Heart left ventricle (tissue), 16 donors: ENCODE measurements around the gene SPP1. TPM values are rescaled to one million over a fixed set of nuclear protein-coding genes. Genes with fewer than 3 reads are reported as not detected.

ENCODE experiments used
- ATAC-seq, 4 donors: fragments of 200-7000 bp; cut with Tn5 transposase; one replicate each; pipeline ENCODE4 v1.9.1; 2020 to 2022; ENCODE audit warnings: moderate library complexity in 4 of 4, mild to moderate bottlenecking in 3 of 4, moderate number of reproducible peaks in 1 of 4
- DNase-seq, 5 donors: peaks; one replicate each; pipeline ENCODE4 v3.0.0-alpha.2; 2020
- H3K27ac ChIP-seq, 12 donors: fragments of 200-600 bp; sonication (generic) in 4 of 12; one replicate each; pipeline versions ENCODE4 v1.5.0 to v1.8.0; 2016 to 2022; ENCODE audit warnings: mild to moderate bottlenecking in 2 of 12
- H3K27me3 ChIP-seq, 9 donors: fragments of 200-600 bp; sonication (generic) in 2 of 9; one replicate each; pipeline versions ENCODE4 v1.5.1 to v1.8.0; 2016 to 2022; ENCODE audit warnings: mild to moderate bottlenecking in 3 of 9
- H3K36me3 ChIP-seq, 9 donors: fragments of 200-600 bp; sonication (generic) in 2 of 9; one replicate each; pipeline versions ENCODE4 v1.5.0 to v1.8.0; 2018 to 2022; ENCODE audit warnings: mild to moderate bottlenecking in 2 of 9
- H3K4me1 ChIP-seq, 12 donors: fragments of 200-600 bp; sonication (generic) in 4 of 12; one replicate each; pipeline versions ENCODE4 v1.5.0 to v1.8.0; 2016 to 2022; ENCODE audit warnings: mild to moderate bottlenecking in 3 of 12
- H3K4me3 ChIP-seq, 12 donors: fragments of 200-600 bp; sonication (generic) in 4 of 12; one replicate each; pipeline versions ENCODE4 v1.5.0 to v1.8.0; 2017 to 2022; ENCODE audit warnings: mild to moderate bottlenecking in 9 of 12, moderate library complexity in 4 of 12
- H3K9me3 ChIP-seq, 12 donors: fragments of 200-600 bp; sonication (generic) in 4 of 12; one replicate each; pipeline versions ENCODE4 v1.5.0 to v1.8.0; 2016 to 2022; ENCODE audit warnings: mild to moderate bottlenecking in 1 of 12
- CTCF ChIP-seq, 12 donors: fragments of 200-600 bp; sonication (generic) in 4 of 12; IDR thresholded peaks; one replicate each; pipeline versions ENCODE4 v1.5.0 to v1.8.0; 2018 to 2022; ENCODE audit warnings: antibody characterized with exemption in 12 of 12, mild to moderate bottlenecking in 5 of 12
- POLR2A ChIP-seq, 2 donors: fragments of 450-650 bp; IDR thresholded peaks; one replicate each; pipeline ENCODE4 v1.6.1; 2017; ENCODE audit warnings: antibody characterized with exemption in 2 of 2, mild to moderate bottlenecking in 2 of 2, moderate library complexity in 2 of 2
- WGBS, 4 donors: extraction: QIAGEN DNeasy Blood & Tissue Kit in 2 of 4; methylation state at CpG; one replicate each; pipeline versions ENCODE4 v1.1.5 to v1.1.7; 2013 to 2018; 5-methylcytosine and 5-hydroxymethylcytosine counted together
- intact Hi-C, 10 donors: fragments of 100-400 bp; cut with DNase I; formaldehyde crosslinking; loops; one replicate each; pipeline versions ENCODE4 v1.11.1 to v1.14.2; 2022
- polyA plus RNA-seq, 2 donors: library from polyadenylated mRNA; stranded (reverse); fragments of 200-250 nt; gene quantifications; one replicate each; pipeline ENCODE4 v1.2.3, GENCODE V29; 2013
- total RNA-seq, 9 donors: library from RNA; depleted of rRNA in 2 of 9; stranded (reverse); fragments of >200 nt in 2 of 9; fragmentation: NEBNext Ultra II Directional in 3 of 9; extraction: Animal tissue kit (Norgen Biotek cat#: 25700) in 3 of 9; gene quantifications; one replicate each; pipeline versions ENCODE4 v1.1.0 to v1.2.4, GENCODE V29; 2016 to 2023
- donor health status: ischemic (EF 13 %, LVEDD 7.1; RV severe dilation, severe dysfunction).
- donor health status: healthy with polysubstance abuse.
- donor health status: DM: no; HTN: yes; CAD: no.
- donor health status: DM: no; HTN: no; CAD: no.
- donor health status: ischemic (EF 25% LVEDD 6.9; RV normal size, moderate dysfunction).
- donor health status: ischemic (EF 25% LVEDD 5.7; RV mildly dilated, moderate dysfunction).
- donor health status: healthy.
- donor health status: DM: yes; HTN: yes; CAD: no.
- donor health status: ischemic (EF 35%, LVEDD 5.7; RV mildly dilated, moderate dysfunction).
- donor health status: nonischemic (EF 11% LVEDD 7.7; RV severe dilation, severe dysfunction).
- donor health status: DM: yes; HTN: yes; CAD: no.
- donor health status: PGD.
- donor health status: ischemic (EF 29% LVEDD 5.4; RV normal size, mild dysfunction).
- donor health status: nonischemic (EF 23%, LVEDD 6.1; RV moderate dilation, normal function).

The SPP1 gene
- total and polyA plus RNA-seq, 11 donors, result 1.6 to 1,074 (median 11.4) TPM

DNA sequence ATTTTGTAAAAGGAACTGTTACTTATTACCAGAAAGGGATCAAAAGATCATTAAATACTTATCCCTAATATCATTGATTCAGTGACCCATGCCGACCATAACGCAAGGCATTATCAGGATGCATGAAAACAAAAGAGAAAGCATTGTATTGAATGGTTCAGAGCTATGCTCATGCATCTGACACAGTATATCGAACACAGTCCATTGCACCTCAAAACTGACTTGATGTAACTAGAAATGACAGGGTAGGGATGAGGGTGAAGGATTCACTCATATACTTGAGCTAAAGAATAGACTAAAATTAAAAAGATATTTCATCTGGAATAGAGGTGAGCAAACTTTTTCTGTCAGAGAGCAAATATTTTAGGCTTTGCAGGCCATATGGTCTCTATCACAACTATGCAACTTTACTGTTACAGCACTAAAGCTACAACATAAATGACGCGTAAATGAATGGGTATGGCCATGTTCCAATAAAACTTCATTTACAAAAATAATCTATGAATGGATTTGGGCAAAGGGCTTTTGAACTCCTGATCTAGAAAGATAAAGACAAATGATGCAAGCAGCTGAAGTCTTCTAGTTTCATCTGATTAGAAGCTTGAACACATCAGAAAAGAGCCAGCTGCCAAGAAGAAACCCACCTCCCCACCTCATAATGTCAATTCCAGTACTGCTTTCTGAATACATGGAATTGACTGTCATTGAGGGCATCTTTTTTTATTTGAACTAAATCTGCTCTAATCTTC is 12.9 kb upstream of the SPP1 start:
- no peak overlapping the region for H3K27ac ChIP-seq
- H3K4me1 ChIP-seq, result no peaks in the 10 kb centered on the region
- whole genome bisulfite sequencing, 4 donors, result 84 to 89% (median 86%) methylated on average over 5 of the region's 5 CpGs
- no peaks in the 10 kb centered on the region for H3K36me3 ChIP-seq
- intact Hi-C loops, result loop anchor here in 2 of 10 donors (10.0 kb wide), 1 partner anchor 278 kb away; no protein-coding TSS in a partner anchor
- no peak overlapping the region for H3K4me3 ChIP-seq
- no peak for DNase-seq
- TF ChIP-seq POLR2A (IDR thresholded peaks at IDR 0.05) (no peak), CTCF (IDR thresholded peaks at IDR 0.05) (no peak)
- no peaks in the 10 kb centered on the region for H3K27me3 ChIP-seq
- ATAC-seq, result no peak
- no peaks in the 10 kb centered on the region for H3K9me3 ChIP-seq

- DNase-seq (peak in 1 of 5 donors; percentile 35), ATAC-seq (peak in 1 of 4 donors; percentile 46)
- TF ChIP-seq CTCF (IDR thresholded peaks at IDR 0.05), result no peak
- TF ChIP-seq POLR2A (IDR thresholded peaks at IDR 0.05), result no peak
- Histone ChIP-seq H3K4me3 (no peak overlapping the region), H3K36me3 (no peaks in the 10 kb centered on the region), H3K27me3 (peaks cover 0 to 5% (median 0%) of the 10 kb centered on the region in 9 donors), H3K4me1 (no peaks in the 10 kb centered on the region), H3K27ac (no peak overlapping the region), H3K9me3 (no peaks in the 10 kb centered on the region)
- WGBS, 4 donors, result 92 to 95% (median 93%) methylated on average over 13 to 21 of the region's 21 CpGs
- intact Hi-C loops, result loop anchor here in 2 of 10 donors (10.0 kb wide), 1 partner anchor 281 kb away; no protein-coding TSS in a partner anchor
Observed at GRCh38 chr4:87965501-87965975, 10.0 kb upstream of the SPP1 start.

GRCh38 chr4:87966095-87966496 is 9.4 kb upstream of the SPP1 start:
- Histone ChIP-seq H3K4me1 (no peaks in the 10 kb centered on the region), H3K4me3 (no peak overlapping the region), H3K27ac (no peak overlapping the region), H3K9me3 (no peaks in the 10 kb centered on the region), H3K36me3 (no peaks in the 10 kb centered on the region), H3K27me3 (peaks cover 0 to 5% (median 0%) of the 10 kb centered on the region in 9 donors)
- intact Hi-C loops, result loop anchor here in 2 of 10 donors (10.0 kb wide), 1 partner anchor 281 kb away; no protein-coding TSS in a partner anchor
- TF ChIP-seq POLR2A (IDR thresholded peaks at IDR 0.05) (no peak), CTCF (IDR thresholded peaks at IDR 0.05) (no peak)
- ATAC-seq (peak in 1 of 4 donors; percentile 39), DNase-seq (peak in 1 of 5 donors; percentile 58)
- WGBS, 4 donors, result 94 to 100% (median 97%) methylated on average over 2 to 9 of the region's 9 CpGs

- WGBS, 4 donors, result 82 to 95% (median 94%) methylated on average over 5 to 8 of the region's 8 CpGs
- H3K4me1 ChIP-seq, result no peaks in the 10 kb centered on the region
- DNase-seq (peak in 1 of 5 donors; percentile 47), ATAC-seq (peak in 1 of 4 donors; percentile 31)
- intact Hi-C loops, result loop anchor here in 2 of 10 donors (10.0 kb wide), 1 partner anchor 282 kb away; no protein-coding TSS in a partner anchor
- H3K27me3 ChIP-seq, result peaks cover 0 to 5% (median 0%) of the 10 kb centered on the region in 9 donors
- no peak overlapping the region for H3K4me3 ChIP-seq
- no peak overlapping the region for H3K27ac ChIP-seq
- TF ChIP-seq POLR2A (IDR thresholded peaks at IDR 0.05) (no peak), CTCF (IDR thresholded peaks at IDR 0.05) (no peak)
- H3K9me3 ChIP-seq, result no peaks in the 10 kb centered on the region
- H3K36me3 ChIP-seq, result no peaks in the 10 kb centered on the region
Observed at GRCh38 chr4:87967193-87967592, 8.3 kb upstream of the SPP1 start.
